K562 (cell line): ENCODE measurements around the gene TSPAN14. TPM values are rescaled to one million over a fixed set of nuclear protein-coding genes. Genes with fewer than 3 reads are reported as not detected.

Experiments used
- ATAC-seq: fragments of 200-7000 bp; cut with Tn5 transposase; 3 replicates; pipeline ENCODE4 v1.9.1; 2020; ENCODE audit warnings: moderate library complexity
- BruUV-seq: library from RNA; stranded (reverse); fragments of 400-500 nt; replicated peaks from 2 replicates; lab custom pipeline; 2021; lab: Mats Ljungman, UMichigan
- CTCF ChIA-PET: fragments of 300-600 bp; formaldehyde crosslinking; extraction: SDS; loops from one replicate; lab custom pipeline; 2021; ENCODE audit warnings: low intra/inter-chr PET ratio; lab: Yijun Ruan, JAX
- POLR2A ChIA-PET: fragments of 300-600, 350-650 bp; sonication (Branson Sonifier 250); formaldehyde crosslinking; extraction: SDS; loops from one replicate; lab custom pipeline; 2021; ENCODE audit warnings: antibody characterized with exemption, inconsistent platforms; lab: Yijun Ruan, JAX
- DNase-seq, 4 experiments: peaks; one replicate each; pipeline versions ENCODE4 v3.0.0 to v3.0.0-alpha.2; 2011 to 2018; ENCODE audit warnings: low spot score in 3 of 4, mixed read lengths in 3 of 4; ENCODE audit errors: extremely low read depth in 1 of 4
- FAIRE-seq: peaks from 2 replicates; lab custom pipeline; 2011; peaks lifted over from hg19 to GRCh38; lab: Jason Lieb, UNC
- H2AFZ ChIP-seq: 2 replicates; pipeline ENCODE4 v1.6.0; 2011; ENCODE audit warnings: low read depth, low read length, control low read depth, inconsistent platforms
- H3K27ac ChIP-seq: fragments of 200-600 bp; 3 replicates; pipeline ENCODE4 v1.8.0; 2011; ENCODE audit warnings: low read depth, mild to moderate bottlenecking, control low read depth, inconsistent platforms, low read length, moderate library complexity, mixed read lengths; ENCODE audit errors: extremely low read depth
- H3K27me3 ChIP-seq, 2 experiments: fragments of 300-600 bp in 1 of 2; 2 replicates in 1 of 2; 3 replicates in 1 of 2; pipeline versions ENCODE4 v1.6.0 to v1.8.0; 2011; ENCODE audit warnings: inconsistent platforms in 2 of 2, low read length in 2 of 2, mild to moderate bottlenecking in 1 of 2, mixed read lengths in 1 of 2, moderate library complexity in 1 of 2; ENCODE audit not compliant: control insufficient read depth in 2 of 2, insufficient read depth in 2 of 2
- H3K36me3 ChIP-seq: fragments of 300-600 bp; 3 replicates; pipeline ENCODE4 v1.8.0; 2011; ENCODE audit warnings: mild to moderate bottlenecking, low read length, inconsistent platforms; ENCODE audit not compliant: control insufficient read depth, insufficient read depth
- H3K4me1 ChIP-seq, 2 experiments: fragments of 200-600 bp in 1 of 2; replicated peaks in 1 of 2; 2 replicates in 1 of 2; 3 replicates in 1 of 2; pipeline versions ENCODE4 v1.5.1 to v1.8.0; 2011; ENCODE audit warnings: inconsistent platforms in 2 of 2, low read length in 2 of 2, mild to moderate bottlenecking in 1 of 2, mixed read lengths in 1 of 2, moderate library complexity in 1 of 2; ENCODE audit not compliant: control insufficient read depth in 2 of 2, insufficient read depth in 2 of 2
- H3K4me2 ChIP-seq: 2 replicates; pipeline ENCODE4 v1.6.1; 2011; ENCODE audit warnings: low read length, control low read depth, inconsistent platforms, mixed read lengths; ENCODE audit not compliant: insufficient read depth
- H3K4me3 ChIP-seq: fragments of 200-600 bp; sonication (generic), shearing (Covaris generic); 2 replicates; pipeline ENCODE4 v1.5.1; 2016; ENCODE audit warnings: control low read depth, inconsistent platforms
- H3K79me2 ChIP-seq: fragments of 200-600 bp; 3 replicates; pipeline ENCODE4 v1.8.0; 2011; ENCODE audit warnings: low read length, inconsistent platforms; ENCODE audit not compliant: control insufficient read depth, insufficient read depth
- H3K9ac ChIP-seq, 2 experiments: 2 replicates each; pipeline versions ENCODE4 v1.6.0 to v1.6.1; 2011; ENCODE audit warnings: low read depth in 2 of 2, low read length in 2 of 2, control low read depth in 1 of 2, inconsistent platforms in 1 of 2, mild to moderate bottlenecking in 1 of 2, mixed read lengths in 1 of 2; ENCODE audit not compliant: insufficient read depth in 1 of 2
- H3K9me1 ChIP-seq: one replicate; pipeline ENCODE4 v1.6.0; 2011; ENCODE audit warnings: inconsistent platforms, mild to moderate bottlenecking, low read length, moderate library complexity; ENCODE audit not compliant: control insufficient read depth, insufficient read depth
- H3K9me3 ChIP-seq: replicated peaks from 2 replicates; pipeline ENCODE4 v1.5.1; 2011; ENCODE audit warnings: low read depth, low read length, inconsistent platforms; ENCODE audit not compliant: control insufficient read depth, insufficient read depth
- H4K20me1 ChIP-seq: replicated peaks from 2 replicates; pipeline ENCODE4 v1.6.1; 2011; ENCODE audit warnings: low read length, inconsistent platforms, mixed read lengths; ENCODE audit not compliant: control insufficient read depth, insufficient read depth
- ARID3A ChIP-seq: IDR thresholded peaks from 2 replicates; pipeline ENCODE4 v1.6.1; 2012; ENCODE audit warnings: low read depth, low read length, improper control_type of control experiment, borderline replicate concordance
- CREB3 ChIP-seq: fragments of 450-650 bp; conservative IDR thresholded peaks from 2 replicates; pipeline ENCODE4 v1.6.1; 2016; ENCODE audit warnings: missing genetic modification characterization, low read depth, mild to moderate bottlenecking, missing compliant biosample characterization, moderate library complexity
- HNRNPL ChIP-seq: fragments of 200-400 bp; formaldehyde crosslinking; IDR thresholded peaks from 2 replicates; pipeline ENCODE4 v1.6.1; 2017; ENCODE audit warnings: low read depth, mild to moderate bottlenecking, low read length
- PATZ1 ChIP-seq: fragments of 250-450 bp; sonication (Bioruptor Pico); IDR thresholded peaks from 2 replicates; pipeline ENCODE4 v1.5.0; 2020; ENCODE audit warnings: mild to moderate bottlenecking, borderline replicate concordance
- PKNOX1 ChIP-seq: fragments of 450-650 bp; IDR thresholded peaks from 2 replicates; pipeline ENCODE4 v1.6.1; 2016
- POLR2A ChIP-seq: fragments of 450-650 bp; conservative IDR thresholded peaks from 2 replicates; pipeline ENCODE4 v1.6.1; 2016
- PTTG1 ChIP-seq: fragments of 450-650 bp; IDR thresholded peaks from 2 replicates; pipeline ENCODE4 v1.6.1; 2016; ENCODE audit warnings: low read depth, mild to moderate bottlenecking, missing genetic modification characterization, missing compliant biosample characterization
- PYGO2 ChIP-seq: fragments of 450-650 bp; IDR thresholded peaks from 2 replicates; pipeline ENCODE4 v1.6.1; 2016; ENCODE audit warnings: mild to moderate bottlenecking, missing genetic modification characterization, moderate library complexity, missing compliant biosample characterization
- SNIP1 ChIP-seq: fragments of 450-650 bp; IDR thresholded peaks from 2 replicates; pipeline ENCODE4 v1.7.1; 2017; ENCODE audit warnings: low read depth, mild to moderate bottlenecking
- STAT5B ChIP-seq: fragments of 250-450 bp; sonication (Bioruptor Pico); IDR thresholded peaks from 2 replicates; pipeline ENCODE4 v1.8.0; 2021; ENCODE audit warnings: mild to moderate bottlenecking, inconsistent platforms
- ZBTB43 ChIP-seq: sonication (generic); formaldehyde crosslinking; IDR thresholded peaks from 2 replicates; pipeline ENCODE4 v1.8.0; 2023; ENCODE audit warnings: mild to moderate bottlenecking, missing genetic modification reagents
- ZNF12 ChIP-seq: sonication (generic); formaldehyde crosslinking; IDR thresholded peaks from 2 replicates; pipeline ENCODE4 v1.4.0; 2020; ENCODE audit warnings: mild to moderate bottlenecking, missing genetic modification reagents
- ZNF764 ChIP-seq: fragments of 250-450 bp; sonication (Bioruptor Pico); IDR thresholded peaks from 2 replicates; pipeline ENCODE4 v1.4.0; 2020; ENCODE audit warnings: low read depth, mild to moderate bottlenecking, moderate library complexity
- ZSCAN32 ChIP-seq: fragments of 450-650 bp; formaldehyde crosslinking; IDR thresholded peaks from 2 replicates; pipeline ENCODE4 v1.4.0; 2020; ENCODE audit warnings: mild to moderate bottlenecking, moderate library complexity
- WGBS: fragments of 100-300 bp; shearing (Covaris generic); methylation state at CpG from one replicate; pipeline ENCODE4 v1.1.6; 2016; ENCODE audit warnings: low coverage, mixed read lengths; ENCODE audit not compliant: insufficient coverage; ENCODE audit errors: missing lambda C conversion rate; 5-methylcytosine and 5-hydroxymethylcytosine counted together
- in situ Hi-C: fragments of 300-500 bp; cut with MboI; formaldehyde crosslinking; loops from 4 replicates; pipeline ENCODE4 v1.15.0; 2018; ENCODE audit warnings: inconsistent platforms, mixed read lengths
- intact Hi-C: fragments of 100-400 bp; cut with micrococcal nuclease; formaldehyde crosslinking; loops from 2 replicates; pipeline ENCODE4 v1.14.2; 2022
- polyA plus RNA-seq, 8 experiments: library from polyadenylated mRNA; depleted of rRNA in 4 of 8; stranded (reverse) in 5 of 8; unstranded in 3 of 8; fragments of >200 nt; fragmentation: Nextera tagmentation in 2 of 8; fragmentation: Illumina TruSeq in 1 of 8; extraction: Ambion mirVana in 2 of 8; extraction: Trizol in 1 of 8; gene quantifications; 2 replicates each; pipeline versions ENCODE4 v1.2.1 to v1.2.3, GENCODE V29; 2011 to 2014; ENCODE audit warnings: inconsistent platforms in 1 of 8, missing spikeins in 1 of 8
- total RNA-seq, 7 experiments: library from RNA; depleted of rRNA in 6 of 7; stranded (reverse); fragments of >200 nt in 6 of 7; fragmentation: Illumina TruSeq in 2 of 7; extraction: Trizol in 2 of 7; gene quantifications; 2 replicates each; pipeline versions ENCODE4 v1.2.1 to v1.2.3, GENCODE V29; 2011 to 2021; ENCODE audit warnings: low replicate concordance in 1 of 7

The TSPAN14 gene
- total and polyA plus RNA-seq, 9 of the 15 experiments (the other 6 are each of a cell fraction or from before 2014, with no cell fraction given): 5.8 to 92.9 (median 23.3) TPM

GRCh38 chr10:80579849-80580637, 125.9 kb downstream of the TSPAN14 start:
- in situ Hi-C loops: no loop called here
- whole genome bisulfite sequencing: 1% methylated on average over 5 of the region's 5 CpGs

More at GRCh38 chr10:80579849-80580637, 125.9 kb downstream of the TSPAN14 start:
- intact Hi-C loops: no loop called here
- no peaks in the 10 kb centered on the region for H3K9me3 ChIP-seq
- no peak for DNase-seq
- TF ChIP-seq PYGO2 (tag) (no peak), SNIP1 (no peak), PTTG1 (tag) (no peak), ZNF764 (CRISPR knock-in tag) (no peak), ZBTB43 (CRISPR knock-in tag) (no peak), ARID3A (no peak), PATZ1 (CRISPR knock-in tag) (no peak), ZNF12 (CRISPR knock-in tag) (no peak), POLR2A (no peak), HNRNPL (no peak), ZSCAN32 (CRISPR knock-in tag) (no peak), PKNOX1 (no peak), CREB3 (tag) (no peak), STAT5B (CRISPR knock-in tag) (no peak)
- TF ChIP-seq, all 486 proteins: peak for 0
- FAIRE-seq: no peak
- no peak overlapping the region for H2AFZ ChIP-seq
- no peak overlapping the region for H3K4me3 ChIP-seq
- no TSS peak for BruUV-seq
- no peaks in the 10 kb centered on the region for H3K79me2 ChIP-seq
- H3K27me3 ChIP-seq: peaks cover 11 to 22% of the 10 kb centered on the region in 2 experiments
- no peak overlapping the region for H3K27ac ChIP-seq
- H3K4me2 ChIP-seq: no peak overlapping the region
- H3K4me1 ChIP-seq: no peaks in the 10 kb centered on the region
- no peaks in the 10 kb centered on the region for H3K36me3 ChIP-seq
- ChIA-PET POLR2A (interaction anchor here (0.6 kb wide), 1 partner anchor 10 kb away, joined by 3 read pairs; no protein-coding TSS in a partner anchor), CTCF (no interaction called here)
- no peaks in the 10 kb centered on the region for H4K20me1 ChIP-seq
- no peak overlapping the region for H3K9ac ChIP-seq
- ATAC-seq: no peak
- no peaks in the 10 kb centered on the region for H3K9me1 ChIP-seq
